ENCODE results near the gene FRMD4B. TPM values are rescaled to one million over a fixed set of nuclear protein-coding genes. Genes with fewer than 3 reads are reported as not detected.

The FRMD4B gene
- total and polyA plus RNA-seq, 4 donors = 16.6 to 96.4 (median 39.0) TPM

- WGBS, 2 donors = 76 to 84% methylated on average over 5 of the region's 5 CpGs
- Histone ChIP-seq H3K4me1 (ENCODE audit: control insufficient read depth in 5 of 5, insufficient read depth in 5 of 5, low read length in 5 of 5) (peaks cover 0 to 19% (median 2%) of the 10 kb centered on the region in 5 donors), H3K9me3 (ENCODE audit: control insufficient read depth in 4 of 4, insufficient read depth in 3 of 4, low read length in 3 of 4) (no peaks in the 10 kb centered on the region), H3K4me3 (no peak overlapping the region), H3K36me3 (ENCODE audit: control insufficient read depth in 4 of 4, insufficient read depth in 4 of 4, low read length in 4 of 4) (peaks cover 0 to 17% (median 6%) of the 10 kb centered on the region in 4 donors), H3K27me3 (ENCODE audit: control insufficient read depth in 3 of 3, insufficient read depth in 3 of 3, low read length in 2 of 3) (no peaks in the 10 kb centered on the region), H3K27ac (ENCODE audit: low read depth in 1 of 2, low read length in 1 of 2) (peak overlapping the region in 1 of 2 donors; percentile 28), H3K9ac (ENCODE audit: insufficient read depth in 1 of 2, low read length in 2 of 2) (no peak overlapping the region)
- ATAC-seq (ENCODE audit: insufficient read depth, low FRiP score) (no peak), DNase-seq (no peak)
- no peak for TF ChIP-seq CTCF (IDR thresholded peaks at IDR 0.05; ENCODE audit: control extremely low read depth, extremely low read depth)
Observed at GRCh38 chr3:69203631-69204314, 182.1 kb downstream of the FRMD4B start.

GRCh38 chr3:69201658-69202057, 184.2 kb downstream of the FRMD4B start:
- 75 to 89% methylated on average over 10 of the region's 10 CpGs for WGBS, 2 donors
- Histone ChIP-seq H3K9ac (ENCODE audit: insufficient read depth in 1 of 2, low read length in 2 of 2) (no peak overlapping the region), H3K27ac (ENCODE audit: low read depth in 1 of 2, low read length in 1 of 2) (no peak overlapping the region), H3K27me3 (ENCODE audit: control insufficient read depth in 3 of 3, insufficient read depth in 3 of 3, low read length in 2 of 3) (no peaks in the 10 kb centered on the region), H3K9me3 (ENCODE audit: control insufficient read depth in 4 of 4, insufficient read depth in 3 of 4, low read length in 3 of 4) (no peaks in the 10 kb centered on the region), H3K4me1 (ENCODE audit: control insufficient read depth in 5 of 5, insufficient read depth in 5 of 5, low read length in 5 of 5) (peaks cover 0 to 19% (median 2%) of the 10 kb centered on the region in 5 donors), H3K4me3 (no peak overlapping the region), H3K36me3 (ENCODE audit: control insufficient read depth in 4 of 4, insufficient read depth in 4 of 4, low read length in 4 of 4) (peaks cover 0 to 21% (median 10%) of the 10 kb centered on the region in 4 donors)
- ATAC-seq (ENCODE audit: insufficient read depth, low FRiP score) (no peak), DNase-seq (no peak)
- no peak for TF ChIP-seq CTCF (IDR thresholded peaks at IDR 0.05; ENCODE audit: control extremely low read depth, extremely low read depth)

GRCh38 chr3:69200384-69201068, 185.4 kb downstream of the FRMD4B start:
- Histone ChIP-seq H3K27ac (ENCODE audit: low read depth in 1 of 2, low read length in 1 of 2) (peak overlapping the region; percentile 48 to 61), H3K27me3 (ENCODE audit: control insufficient read depth in 3 of 3, insufficient read depth in 3 of 3, low read length in 2 of 3) (no peaks in the 10 kb centered on the region), H3K9ac (ENCODE audit: insufficient read depth in 1 of 2, low read length in 2 of 2) (no peak overlapping the region), H3K9me3 (ENCODE audit: control insufficient read depth in 4 of 4, insufficient read depth in 3 of 4, low read length in 3 of 4) (no peaks in the 10 kb centered on the region), H3K4me1 (ENCODE audit: control insufficient read depth in 5 of 5, insufficient read depth in 5 of 5, low read length in 5 of 5) (peaks cover 0 to 19% (median 2%) of the 10 kb centered on the region in 5 donors), H3K4me3 (no peak overlapping the region), H3K36me3 (ENCODE audit: control insufficient read depth in 4 of 4, insufficient read depth in 4 of 4, low read length in 4 of 4) (peaks cover 0 to 28% (median 11%) of the 10 kb centered on the region in 4 donors)
- WGBS, 2 donors = 46 to 66% methylated on average over 10 of the region's 10 CpGs
- DNase-seq (peak; percentile 32 to 87 (median 71)), ATAC-seq (ENCODE audit: insufficient read depth, low FRiP score) (peak; percentile 79)
- no peak for TF ChIP-seq CTCF (IDR thresholded peaks at IDR 0.05; ENCODE audit: control extremely low read depth, extremely low read depth)
